SKM-1 treated with dmso at 0.1 percent for 144 hours (cell line): ENCODE results near the gene HBA1.
"Not testable (repeated sequence)": the region's sequence is repeated elsewhere in the genome, so short reads cannot be mapped to it uniquely, and the experiment has no call there.

ENCODE experiments used
- DNase-seq: peaks from one replicate; lab custom pipeline; 2025; ENCODE audit not compliant: unreplicated experiment; lab: John Stamatoyannopoulos, UW

Gene HBA1

DNA sequence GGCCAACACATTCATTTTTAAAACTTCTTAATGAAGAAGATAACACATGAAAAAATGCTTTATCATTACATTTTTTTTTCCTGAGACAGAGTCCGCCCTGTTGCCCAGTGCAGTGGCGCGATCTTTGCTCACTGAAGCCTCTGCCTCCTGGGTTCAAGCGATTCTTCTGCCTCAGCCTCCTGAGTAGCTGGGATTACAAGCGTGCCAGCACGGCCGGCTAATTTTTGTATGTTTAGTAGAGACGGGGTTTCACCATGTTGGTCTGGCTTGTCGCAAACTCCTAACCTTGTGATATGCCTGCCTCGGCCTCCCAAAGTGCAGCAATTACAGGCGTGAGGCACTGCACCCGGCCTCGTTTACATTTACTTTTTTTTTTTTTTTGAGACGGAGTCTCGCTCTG, 17.0 kb downstream of the HBA1 start:
- no peak for DNase-seq

DNA sequence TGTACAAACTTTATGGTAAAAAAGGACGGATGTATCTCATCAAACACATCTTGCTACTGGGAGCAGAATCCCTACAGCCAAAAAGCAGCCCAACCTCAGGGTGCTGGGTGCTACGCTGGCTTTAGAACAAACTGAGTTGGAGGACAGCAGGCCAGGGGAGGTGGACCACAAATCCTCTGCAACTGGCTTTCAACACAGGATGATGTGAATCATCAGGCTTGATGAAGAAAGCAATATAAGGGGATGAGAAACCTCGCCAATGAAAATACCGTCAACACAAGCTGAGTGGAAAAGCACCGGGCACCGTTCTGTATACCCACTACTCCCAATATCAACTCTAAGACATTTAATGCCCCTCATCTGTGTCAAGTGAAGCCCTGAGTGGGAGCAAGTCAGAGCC, 18.0 kb downstream of the HBA1 start:
- DNase-seq: no peak

DNA sequence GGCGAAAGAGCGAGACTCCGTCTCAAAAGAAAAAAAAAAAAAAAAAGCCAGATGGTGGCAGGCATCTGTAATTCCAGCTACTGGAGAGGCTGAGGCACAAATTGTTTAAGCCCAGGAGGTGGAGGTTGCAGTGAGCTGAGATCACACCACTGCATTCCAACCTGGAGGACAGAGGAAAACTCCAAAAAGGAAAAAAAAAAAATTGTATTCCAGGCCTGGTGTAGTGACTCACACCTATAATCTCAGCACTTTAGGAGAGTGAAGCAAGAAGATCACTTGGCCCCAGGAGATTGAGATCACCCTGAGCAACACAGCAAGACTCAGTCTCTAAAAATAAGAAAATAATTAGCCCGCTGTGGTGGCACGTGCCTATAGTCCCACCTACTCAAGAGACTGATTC, 23.9 kb downstream of the HBA1 start:
- DNase-seq: no peak

DNA sequence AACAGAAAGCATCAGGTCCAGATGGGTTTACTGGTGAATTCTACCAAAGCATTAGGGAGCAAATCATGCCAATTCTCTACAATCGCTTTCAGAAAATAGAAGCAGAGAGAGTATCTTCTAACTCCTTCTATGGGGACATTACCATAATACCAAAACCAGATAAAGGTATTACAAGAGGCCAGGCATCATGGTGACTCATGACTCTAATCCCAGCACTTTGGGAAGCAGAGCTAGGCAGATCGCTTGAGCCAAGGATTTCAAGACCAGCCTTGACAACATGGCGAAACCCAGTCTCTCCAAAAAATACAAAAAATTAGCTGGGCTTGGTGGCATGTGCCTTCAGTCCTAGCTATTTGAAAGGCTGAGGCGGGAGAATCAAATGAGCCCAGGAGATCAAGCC, 26.8 kb downstream of the HBA1 start:
- no peak for DNase-seq

DNA sequence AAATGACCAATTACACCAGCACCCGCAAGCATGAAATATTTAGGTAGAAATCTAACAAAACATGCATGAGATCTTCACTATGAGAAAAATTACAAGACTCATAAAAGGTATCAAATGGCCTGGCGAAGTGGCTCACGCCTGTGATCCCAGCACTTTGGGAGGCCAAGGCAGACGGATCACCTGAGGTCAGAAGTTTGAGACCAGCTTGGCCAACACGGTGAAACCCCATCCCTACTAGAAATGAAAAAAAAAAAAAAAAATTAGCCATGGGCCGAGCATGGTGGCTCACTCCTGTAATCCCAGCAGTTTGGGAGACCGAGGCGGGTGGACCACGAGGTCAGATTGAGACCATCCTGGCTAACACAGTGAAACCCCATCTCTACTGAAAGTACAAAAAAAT, 27.6 kb downstream of the HBA1 start:
- not testable (repeated sequence) for DNase-seq

DNA sequence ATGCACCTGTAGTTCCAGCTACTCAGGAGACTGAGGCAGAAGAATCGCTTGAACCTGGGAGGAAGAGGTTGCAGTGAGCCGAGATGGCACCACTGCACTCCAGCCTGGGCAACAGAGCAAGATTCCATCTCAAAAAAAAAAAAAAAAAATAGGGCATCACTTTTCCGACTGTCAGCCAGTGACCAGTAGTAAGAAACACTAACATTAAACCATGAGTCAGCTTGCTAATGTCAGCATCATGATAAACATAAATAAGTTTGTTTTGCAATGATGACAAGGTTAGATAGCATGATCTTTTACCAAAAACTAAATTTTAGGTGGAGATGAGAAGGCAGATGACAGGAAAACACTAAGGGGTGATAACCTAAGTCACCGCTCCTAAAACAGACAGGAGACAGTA, 32.9 kb downstream of the HBA1 start:
- DNase-seq: not testable (repeated sequence)

DNA sequence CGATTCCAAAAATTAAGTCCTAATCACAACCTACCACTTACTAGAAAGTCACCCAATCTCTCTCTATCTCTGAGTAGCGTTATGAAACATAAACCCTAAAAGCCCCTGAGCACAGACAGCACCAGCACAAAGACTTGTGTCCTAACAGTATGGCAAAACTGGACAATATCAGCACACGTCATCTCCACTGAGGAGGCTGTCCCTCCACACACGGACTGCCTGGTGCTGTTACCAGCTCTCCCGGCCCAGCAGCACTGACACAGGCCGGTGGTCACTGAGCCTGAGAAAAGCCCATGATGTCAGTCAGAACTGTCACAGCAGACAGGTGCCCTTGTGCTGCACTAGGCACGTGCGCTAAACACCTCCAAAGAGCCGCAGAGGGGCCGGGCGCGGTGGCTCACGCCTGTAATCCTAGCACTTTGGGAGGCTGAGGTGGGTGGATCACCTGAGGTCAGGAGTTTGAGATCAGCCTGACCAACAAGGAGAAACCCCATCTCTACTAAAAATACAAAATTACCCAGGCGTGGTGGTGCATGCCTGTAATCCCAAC, 35.2 kb downstream of the HBA1 start:
- not testable (repeated sequence) for DNase-seq

DNA sequence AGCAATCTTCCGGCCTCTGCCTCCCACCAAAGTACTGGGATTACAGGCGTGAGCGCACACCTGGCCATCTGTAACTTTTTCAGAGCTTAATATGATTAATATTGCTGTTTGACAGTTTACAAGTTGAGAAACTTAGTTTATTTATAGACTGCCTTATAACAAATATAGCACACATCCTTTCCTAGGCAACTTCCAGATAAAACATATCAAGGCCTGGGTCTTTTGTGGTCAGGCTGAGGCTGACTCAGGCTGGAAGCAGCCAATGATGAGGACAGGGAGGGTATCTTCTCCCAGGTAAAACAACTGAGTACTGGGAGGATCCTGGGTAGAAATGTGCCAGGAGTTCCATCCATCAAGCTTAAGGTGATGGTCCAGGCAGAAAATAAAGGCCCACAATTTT, 36.5 kb downstream of the HBA1 start:
- no peak for DNase-seq

DNA sequence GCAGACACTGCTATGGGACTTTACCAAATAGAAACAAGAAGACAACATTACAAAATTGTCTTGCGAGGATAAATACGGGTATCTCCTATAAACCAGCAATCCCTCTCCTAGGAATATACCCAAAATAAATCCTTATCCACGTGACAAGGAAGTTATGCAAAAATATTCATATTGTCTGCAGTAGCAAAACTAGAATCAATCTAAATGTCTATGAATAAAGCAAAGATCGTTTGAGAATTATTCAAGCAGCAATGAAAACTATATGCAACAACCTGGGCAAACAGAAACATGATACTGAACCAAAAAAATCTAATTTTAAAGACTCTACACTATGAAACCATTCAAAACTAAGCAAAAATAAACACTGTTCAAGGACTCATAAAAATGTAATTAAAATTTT, 43.5 kb downstream of the HBA1 start:
- DNase-seq: no peak
